Measurements from ENCODE around the gene DUSP19. TPM values are rescaled to one million over a fixed set of nuclear protein-coding genes. Genes with fewer than 3 reads are reported as not detected.
A peak's percentile ranks its signal among the peaks of the same experiment; 100 is the strongest.

DUSP19 gene
- total and polyA plus RNA-seq, 2 of the 13 experiments (the other 11 are each of a cell fraction or from before 2014, with no cell fraction given): 1.3 to 1.9 TPM

DNA sequence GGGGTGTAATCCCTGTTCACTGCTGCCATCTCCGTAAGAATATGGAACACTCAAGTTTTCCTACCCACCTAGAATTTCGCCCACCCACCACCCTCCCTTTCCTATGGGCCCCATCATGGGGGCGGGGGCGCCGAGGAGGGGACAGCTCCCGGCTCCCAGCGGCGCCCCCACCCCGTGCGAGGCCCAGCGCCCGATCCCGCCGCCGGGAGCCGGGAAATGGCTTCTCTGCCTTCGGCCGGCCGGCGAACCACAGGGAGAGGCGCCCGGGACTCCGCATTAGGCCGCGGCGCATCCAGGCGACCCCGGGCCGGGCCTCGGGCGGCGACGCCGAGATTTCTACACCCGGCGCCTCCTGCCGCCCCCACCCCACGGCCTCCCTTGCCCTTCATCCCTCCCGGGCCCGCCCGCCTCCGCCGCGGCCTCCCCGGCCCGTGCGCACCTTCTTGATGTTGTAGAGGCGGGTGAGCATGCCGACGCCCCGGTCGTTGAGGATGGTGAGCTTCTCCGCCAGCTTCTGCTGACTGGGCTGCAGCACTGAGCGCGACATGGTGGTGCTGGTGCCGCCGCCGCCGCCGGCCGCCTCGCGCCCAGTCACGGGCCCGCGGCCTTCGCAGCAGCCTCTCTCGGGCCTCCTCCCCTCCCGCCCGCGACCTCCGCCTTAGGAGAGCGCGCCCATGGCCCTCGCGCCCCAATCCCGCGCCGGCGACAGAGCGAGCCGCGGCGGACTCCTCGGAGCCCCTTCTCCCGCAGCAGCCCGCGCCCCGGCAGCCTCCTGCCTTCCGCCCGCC lies 40.8 kb upstream of the DUSP19 start (continued):
- TF ChIP-seq, protein P1, sequence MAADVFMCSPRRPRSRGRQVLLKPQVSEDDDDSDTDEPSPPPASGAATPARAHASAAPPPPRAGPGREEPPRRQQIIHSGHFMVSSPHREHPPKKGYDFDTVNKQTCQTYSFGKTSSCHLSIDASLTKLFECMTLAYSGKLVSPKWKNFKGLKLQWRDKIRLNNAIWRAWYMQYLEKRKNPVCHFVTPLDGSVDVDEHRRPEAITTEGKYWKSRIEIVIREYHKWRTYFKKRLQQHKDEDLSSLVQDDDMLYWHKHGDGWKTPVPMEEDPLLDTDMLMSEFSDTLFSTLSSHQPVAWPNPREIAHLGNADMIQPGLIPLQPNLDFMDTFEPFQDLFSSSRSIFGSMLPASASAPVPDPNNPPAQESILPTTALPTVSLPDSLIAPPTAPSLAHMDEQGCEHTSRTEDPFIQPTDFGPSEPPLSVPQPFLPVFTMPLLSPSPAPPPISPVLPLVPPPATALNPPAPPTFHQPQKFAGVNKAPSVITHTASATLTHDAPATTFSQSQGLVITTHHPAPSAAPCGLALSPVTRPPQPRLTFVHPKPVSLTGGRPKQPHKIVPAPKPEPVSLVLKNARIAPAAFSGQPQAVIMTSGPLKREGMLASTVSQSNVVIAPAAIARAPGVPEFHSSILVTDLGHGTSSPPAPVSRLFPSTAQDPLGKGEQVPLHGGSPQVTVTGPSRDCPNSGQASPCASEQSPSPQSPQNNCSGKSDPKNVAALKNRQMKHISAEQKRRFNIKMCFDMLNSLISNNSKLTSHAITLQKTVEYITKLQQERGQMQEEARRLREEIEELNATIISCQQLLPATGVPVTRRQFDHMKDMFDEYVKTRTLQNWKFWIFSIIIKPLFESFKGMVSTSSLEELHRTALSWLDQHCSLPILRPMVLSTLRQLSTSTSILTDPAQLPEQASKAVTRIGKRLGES (CRISPR knock-in tag; IDR thresholded peaks at IDR 0.05; ENCODE audit: borderline replicate concordance): 0 out of 2 replicates have a peak, but pooled peaks have one; percentile 8
- no peak; the same call in 1 of the 2 replicates for TF ChIP-seq CENPT (CRISPR knock-in tag; IDR thresholded peaks at IDR 0.05; ENCODE audit: low read depth)
- TF ChIP-seq ZNF136 (CRISPR knock-in tag; IDR thresholded peaks at IDR 0.05; ENCODE audit: low read depth): no peak
- TF ChIP-seq RBFOX2 (IDR thresholded peaks at IDR 0.05; ENCODE audit: low read depth, low read length): peak; percentile 85
- TF ChIP-seq, protein P2, sequence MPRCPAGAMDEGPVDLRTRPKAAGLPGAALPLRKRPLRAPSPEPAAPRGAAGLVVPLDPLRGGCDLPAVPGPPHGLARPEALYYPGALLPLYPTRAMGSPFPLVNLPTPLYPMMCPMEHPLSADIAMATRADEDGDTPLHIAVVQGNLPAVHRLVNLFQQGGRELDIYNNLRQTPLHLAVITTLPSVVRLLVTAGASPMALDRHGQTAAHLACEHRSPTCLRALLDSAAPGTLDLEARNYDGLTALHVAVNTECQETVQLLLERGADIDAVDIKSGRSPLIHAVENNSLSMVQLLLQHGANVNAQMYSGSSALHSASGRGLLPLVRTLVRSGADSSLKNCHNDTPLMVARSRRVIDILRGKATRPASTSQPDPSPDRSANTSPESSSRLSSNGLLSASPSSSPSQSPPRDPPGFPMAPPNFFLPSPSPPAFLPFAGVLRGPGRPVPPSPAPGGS (CRISPR knock-in tag; IDR thresholded peaks at IDR 0.05): no peak
- TF ChIP-seq KAT2B (IDR thresholded peaks at IDR 0.05; ENCODE audit: borderline replicate concordance, low read depth, low read length): no peak
- TF ChIP-seq ZNF572 (CRISPR knock-in tag; IDR thresholded peaks at IDR 0.05): no peak
- no peak; the same call in 1 of the 2 replicates for TF ChIP-seq SP2 (CRISPR knock-in tag; IDR thresholded peaks at IDR 0.05)
- TF ChIP-seq CEBPG (CRISPR knock-in tag; IDR thresholded peaks at IDR 0.05): no peak
- TF ChIP-seq, protein P3, sequence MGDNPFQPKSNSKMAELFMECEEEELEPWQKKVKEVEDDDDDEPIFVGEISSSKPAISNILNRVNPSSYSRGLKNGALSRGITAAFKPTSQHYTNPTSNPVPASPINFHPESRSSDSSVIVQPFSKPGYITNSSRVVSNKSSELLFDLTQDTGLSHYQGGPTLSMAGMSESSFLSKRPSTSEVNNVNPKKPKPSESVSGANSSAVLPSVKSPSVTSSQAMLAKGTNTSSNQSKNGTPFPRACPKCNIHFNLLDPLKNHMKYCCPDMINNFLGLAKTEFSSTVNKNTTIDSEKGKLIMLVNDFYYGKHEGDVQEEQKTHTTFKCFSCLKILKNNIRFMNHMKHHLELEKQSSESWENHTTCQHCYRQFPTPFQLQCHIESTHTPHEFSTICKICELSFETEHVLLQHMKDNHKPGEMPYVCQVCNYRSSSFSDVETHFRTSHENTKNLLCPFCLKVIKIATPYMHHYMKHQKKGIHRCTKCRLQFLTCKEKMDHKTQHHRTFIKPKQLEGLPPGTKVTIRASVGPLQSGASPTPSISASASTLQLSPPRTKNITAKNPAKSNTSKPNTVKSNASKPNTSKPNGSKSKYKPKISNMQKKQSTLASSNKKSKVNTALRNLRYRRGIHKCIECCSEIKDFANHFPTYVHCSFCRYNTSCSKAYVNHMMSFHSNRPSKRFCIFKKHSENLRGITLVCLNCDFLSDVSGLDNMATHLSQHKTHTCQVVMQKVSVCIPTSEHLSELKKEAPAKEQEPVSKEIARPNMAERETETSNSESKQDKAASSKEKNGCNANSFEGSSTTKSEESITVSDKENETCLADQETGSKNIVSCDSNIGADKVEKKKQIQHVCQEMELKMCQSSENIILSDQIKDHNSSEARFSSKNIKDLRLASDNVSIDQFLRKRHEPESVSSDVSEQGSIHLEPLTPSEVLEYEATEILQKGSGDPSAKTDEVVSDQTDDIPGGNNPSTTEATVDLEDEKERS (CRISPR knock-in tag; IDR thresholded peaks at IDR 0.05): no peak
- no peak for TF ChIP-seq ELF1 (CRISPR knock-in tag; IDR thresholded peaks at IDR 0.05)
- TF ChIP-seq RBAK (CRISPR knock-in tag; IDR thresholded peaks at IDR 0.05): no peak
- TF ChIP-seq, protein P4, sequence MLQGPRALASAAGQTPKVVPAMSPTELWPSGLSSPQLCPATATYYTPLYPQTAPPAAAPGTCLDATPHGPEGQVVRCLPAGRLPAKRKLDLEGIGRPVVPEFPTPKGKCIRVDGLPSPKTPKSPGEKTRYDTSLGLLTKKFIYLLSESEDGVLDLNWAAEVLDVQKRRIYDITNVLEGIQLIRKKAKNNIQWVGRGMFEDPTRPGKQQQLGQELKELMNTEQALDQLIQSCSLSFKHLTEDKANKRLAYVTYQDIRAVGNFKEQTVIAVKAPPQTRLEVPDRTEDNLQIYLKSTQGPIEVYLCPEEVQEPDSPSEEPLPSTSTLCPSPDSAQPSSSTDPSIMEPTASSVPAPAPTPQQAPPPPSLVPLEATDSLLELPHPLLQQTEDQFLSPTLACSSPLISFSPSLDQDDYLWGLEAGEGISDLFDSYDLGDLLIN (CRISPR knock-in tag; IDR thresholded peaks at IDR 0.05; ENCODE audit: borderline replicate concordance): no peak
- no peak for TF ChIP-seq POLR2AphosphoS5 (IDR thresholded peaks at IDR 0.05; ENCODE audit: low read depth, low read length)
- TF ChIP-seq, protein P5, sequence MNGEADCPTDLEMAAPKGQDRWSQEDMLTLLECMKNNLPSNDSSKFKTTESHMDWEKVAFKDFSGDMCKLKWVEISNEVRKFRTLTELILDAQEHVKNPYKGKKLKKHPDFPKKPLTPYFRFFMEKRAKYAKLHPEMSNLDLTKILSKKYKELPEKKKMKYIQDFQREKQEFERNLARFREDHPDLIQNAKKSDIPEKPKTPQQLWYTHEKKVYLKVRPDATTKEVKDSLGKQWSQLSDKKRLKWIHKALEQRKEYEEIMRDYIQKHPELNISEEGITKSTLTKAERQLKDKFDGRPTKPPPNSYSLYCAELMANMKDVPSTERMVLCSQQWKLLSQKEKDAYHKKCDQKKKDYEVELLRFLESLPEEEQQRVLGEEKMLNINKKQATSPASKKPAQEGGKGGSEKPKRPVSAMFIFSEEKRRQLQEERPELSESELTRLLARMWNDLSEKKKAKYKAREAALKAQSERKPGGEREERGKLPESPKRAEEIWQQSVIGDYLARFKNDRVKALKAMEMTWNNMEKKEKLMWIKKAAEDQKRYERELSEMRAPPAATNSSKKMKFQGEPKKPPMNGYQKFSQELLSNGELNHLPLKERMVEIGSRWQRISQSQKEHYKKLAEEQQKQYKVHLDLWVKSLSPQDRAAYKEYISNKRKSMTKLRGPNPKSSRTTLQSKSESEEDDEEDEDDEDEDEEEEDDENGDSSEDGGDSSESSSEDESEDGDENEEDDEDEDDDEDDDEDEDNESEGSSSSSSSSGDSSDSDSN (CRISPR knock-in tag; IDR thresholded peaks at IDR 0.05): peak; percentile 87; the same call in 1 of the 2 replicates
- TF ChIP-seq, protein P6, sequence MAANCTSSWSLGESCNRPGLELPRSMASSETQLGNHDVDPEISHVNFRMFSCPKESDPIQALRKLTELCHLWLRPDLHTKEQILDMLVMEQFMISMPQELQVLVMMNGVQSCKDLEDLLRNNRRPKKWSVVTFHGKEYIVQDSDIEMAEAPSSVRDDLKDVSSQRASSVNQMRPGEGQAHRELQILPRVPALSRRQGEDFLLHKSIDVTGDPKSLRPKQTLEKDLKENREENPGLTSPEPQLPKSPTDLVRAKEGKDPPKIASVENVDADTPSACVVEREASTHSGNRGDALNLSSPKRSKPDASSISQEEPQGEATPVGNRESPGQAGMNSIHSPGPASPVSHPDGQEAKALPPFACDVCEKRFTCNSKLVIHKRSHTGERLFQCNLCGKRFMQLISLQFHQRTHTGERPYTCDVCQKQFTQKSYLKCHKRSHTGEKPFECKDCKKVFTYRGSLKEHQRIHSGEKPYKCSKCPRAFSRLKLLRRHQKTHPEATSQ (CRISPR knock-in tag; IDR thresholded peaks at IDR 0.05; ENCODE audit: borderline replicate concordance): no peak
